Measurements from ENCODE around the gene GNPNAT1. TPM values are rescaled to one million over a fixed set of nuclear protein-coding genes. Genes with fewer than 3 reads are reported as not detected.

GNPNAT1 gene
- total and polyA plus RNA-seq, 2 donors (not counting 3 experiments of a cell fraction or from before 2014, with no cell fraction given) = 18.7 to 38.9 TPM

GRCh38 chr14:52780893-52781292 is 10.5 kb downstream of the GNPNAT1 start:
- Histone ChIP-seq H3K4me1 (ENCODE audit: control insufficient read depth, extremely low read depth, insufficient read depth, low read length) (peaks cover 20% of the 10 kb centered on the region), H2AFZ (ENCODE audit: low read depth, low read length) (no peak overlapping the region), H3K27ac (ENCODE audit: insufficient read depth, low read depth, low read length) (peak overlapping the region; percentile 3), H3K9ac (replicated peaks; ENCODE audit: extremely low read depth, insufficient read depth, low read length) (no peak overlapping the region), H4K20me1 (replicated peaks; ENCODE audit: control insufficient read depth, extremely low read depth, insufficient read depth, low read length) (no peaks in the 10 kb centered on the region), H3K79me2 (ENCODE audit: control insufficient read depth, insufficient read depth, low read length) (peaks cover 12% of the 10 kb centered on the region), H3K9me3 (replicated peaks; ENCODE audit: control insufficient read depth, insufficient read depth, low read length) (no peaks in the 10 kb centered on the region), H3K4me3 (replicated peaks in 1 of 3; ENCODE audit: insufficient read depth in 1 of 3, low read depth in 1 of 3, low read length in 3 of 3) (no peak overlapping the region), H3K9me1 (replicated peaks; ENCODE audit: control insufficient read depth, extremely low read depth, insufficient read depth, low read length) (no peaks in the 10 kb centered on the region), H3K36me3 (ENCODE audit: control insufficient read depth in 2 of 2, extremely low read depth in 1 of 2, insufficient read depth in 2 of 2, low read length in 2 of 2) (peaks cover 5 to 25% of the 10 kb centered on the region in 2 experiments), H3K4me2 (ENCODE audit: insufficient read depth, low read length) (peak overlapping the region; percentile 58), H3K27me3 (ENCODE audit: control insufficient read depth in 2 of 2, insufficient read depth in 2 of 2, low read length in 2 of 2) (no peaks in the 10 kb centered on the region)
- FAIRE-seq = no peak
- BruUV-seq (replicated peaks) = no TSS peak
- POLR2A ChIA-PET = no interaction called here
- dilution Hi-C loops (cut with MboI; ENCODE audit: extremely low pct_ligation_motif_present, low sequenced_read_pairs) = no loop called here
- no peak for TF ChIP-seq POLR2AphosphoS5 (IDR thresholded peaks at IDR 0.05; ENCODE audit: insufficient read depth, low read depth, low read length)
- TF ChIP-seq FOS (IDR thresholded peaks at IDR 0.05; ENCODE audit: borderline replicate concordance, insufficient read depth, low read length) = no peak
- no peak for TF ChIP-seq JUN (IDR thresholded peaks at IDR 0.05; ENCODE audit: borderline replicate concordance, insufficient read depth, insufficient read length, low read depth)
- TF ChIP-seq, protein P1, sequence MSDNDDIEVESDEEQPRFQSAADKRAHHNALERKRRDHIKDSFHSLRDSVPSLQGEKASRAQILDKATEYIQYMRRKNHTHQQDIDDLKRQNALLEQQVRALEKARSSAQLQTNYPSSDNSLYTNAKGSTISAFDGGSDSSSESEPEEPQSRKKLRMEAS (IDR thresholded peaks at IDR 0.05; ENCODE audit: insufficient read depth, insufficient read length) = no peak
- intact Hi-C loops (cut with micrococcal nuclease) = no loop called here
- CTCF ChIA-PET = interaction anchor here (1.0 to 1.8 kb wide), 3 partner anchors 9 to 180 kb away, joined by 3 to 6 read pairs (median 4); no protein-coding TSS in a partner anchor
- peak; percentile 72 for DNase-seq (ENCODE audit: low read depth, low spot score)

DNA sequence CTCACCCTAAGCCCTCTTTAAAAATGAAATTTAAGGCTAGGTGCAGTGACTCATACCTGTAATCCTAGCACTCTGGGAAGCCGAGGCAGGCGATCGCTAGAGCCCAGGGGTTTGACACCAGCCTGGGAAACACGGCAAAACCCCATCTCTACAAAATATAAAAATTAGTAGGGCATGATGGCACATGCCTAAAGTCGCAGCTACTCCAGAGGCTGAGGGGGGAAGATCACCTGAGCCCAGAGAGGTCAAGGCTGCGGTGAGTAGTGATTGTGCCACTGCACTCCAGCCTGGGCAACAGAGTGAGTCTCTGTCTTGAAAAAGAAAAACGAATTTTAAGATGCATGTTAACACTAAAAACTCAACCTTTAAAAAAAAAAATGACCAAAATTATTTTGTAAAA is 12.7 kb downstream of the GNPNAT1 start:
- Histone ChIP-seq H3K9me3 (replicated peaks; ENCODE audit: control insufficient read depth, insufficient read depth, low read length) (no peaks in the 10 kb centered on the region), H4K20me1 (replicated peaks; ENCODE audit: control insufficient read depth, extremely low read depth, insufficient read depth, low read length) (no peaks in the 10 kb centered on the region), H3K4me2 (ENCODE audit: insufficient read depth, low read length) (no peak overlapping the region), H3K79me2 (ENCODE audit: control insufficient read depth, insufficient read depth, low read length) (peaks cover 2% of the 10 kb centered on the region), H3K27ac (ENCODE audit: insufficient read depth, low read depth, low read length) (no peak overlapping the region), H3K36me3 (ENCODE audit: control insufficient read depth in 2 of 2, extremely low read depth in 1 of 2, insufficient read depth in 2 of 2, low read length in 2 of 2) (peaks cover 9 to 22% of the 10 kb centered on the region in 2 experiments), H3K9me1 (replicated peaks; ENCODE audit: control insufficient read depth, extremely low read depth, insufficient read depth, low read length) (no peaks in the 10 kb centered on the region), H3K4me3 (replicated peaks in 1 of 3; ENCODE audit: insufficient read depth in 1 of 3, low read depth in 1 of 3, low read length in 3 of 3) (no peak overlapping the region), H3K9ac (replicated peaks; ENCODE audit: extremely low read depth, insufficient read depth, low read length) (no peak overlapping the region), H3K4me1 (ENCODE audit: control insufficient read depth, extremely low read depth, insufficient read depth, low read length) (peaks cover 20% of the 10 kb centered on the region), H3K27me3 (ENCODE audit: control insufficient read depth in 2 of 2, insufficient read depth in 2 of 2, low read length in 2 of 2) (no peaks in the 10 kb centered on the region), H2AFZ (ENCODE audit: low read depth, low read length) (no peak overlapping the region)
- POLR2A ChIA-PET = no interaction called here
- FAIRE-seq = no peak
- dilution Hi-C loops (cut with MboI; ENCODE audit: extremely low pct_ligation_motif_present, low sequenced_read_pairs) = no loop called here
- no peak for DNase-seq (ENCODE audit: low read depth, low spot score)
- TF ChIP-seq EZH2 (IDR thresholded peaks at IDR 0.05; ENCODE audit: borderline replicate concordance, low read depth, low read length, severe bottlenecking) = no peak
- no peak for TF ChIP-seq POLR2A (IDR thresholded peaks at IDR 0.05; ENCODE audit: low read depth, low read length)
- no peak for TF ChIP-seq CTCF (IDR thresholded peaks at IDR 0.05; ENCODE audit: extremely low read depth in 1 of 2, insufficient read depth in 1 of 2, low read depth in 1 of 2, low read length in 2 of 2)
- TF ChIP-seq MYC (IDR thresholded peaks at IDR 0.05; ENCODE audit: low read depth, low read length) = no peak
- TF ChIP-seq POLR2AphosphoS5 (IDR thresholded peaks at IDR 0.05; ENCODE audit: insufficient read depth, low read depth, low read length) = no peak
- no peak for TF ChIP-seq FOS (IDR thresholded peaks at IDR 0.05; ENCODE audit: borderline replicate concordance, insufficient read depth, low read length)
- TF ChIP-seq JUN (IDR thresholded peaks at IDR 0.05; ENCODE audit: borderline replicate concordance, insufficient read depth, insufficient read length, low read depth) = no peak
- TF ChIP-seq GATA2 (IDR thresholded peaks at IDR 0.05; ENCODE audit: insufficient read depth, insufficient read length, low read depth, low read length) = no peak
- TF ChIP-seq, protein P1 (IDR thresholded peaks at IDR 0.05; ENCODE audit: insufficient read depth, insufficient read length) = no peak
- BruUV-seq (replicated peaks) = no TSS peak
- intact Hi-C loops (cut with micrococcal nuclease) = no loop called here
- CTCF ChIA-PET = interaction anchor here (1.5 kb wide), 1 partner anchor 9 kb away, joined by 4 read pairs; no protein-coding TSS in a partner anchor
